K562 (cell line): ENCODE measurements around the gene CHCHD1. TPM values are rescaled to one million over a fixed set of nuclear protein-coding genes. Genes with fewer than 3 reads are reported as not detected.

Source experiments
- ARNT ChIP-seq, 2 experiments: fragments of 450-650 bp; IDR thresholded peaks; 2 replicates each; pipeline ENCODE4 v1.6.1; 2016; ENCODE audit warnings: mild to moderate bottlenecking in 1 of 2
- BACH1 ChIP-seq: fragments of 200-800 bp; sonication (Bioruptor generic); IDR thresholded peaks from 2 replicates; pipeline ENCODE4 v1.6.1; 2016; ENCODE audit warnings: missing genetic modification characterization, missing compliant biosample characterization
- BRCA1 ChIP-seq, 2 experiments: fragments of 450-650 bp in 1 of 2; sonication (generic) in 1 of 2; formaldehyde crosslinking in 1 of 2; IDR thresholded peaks; 2 replicates each; pipeline versions ENCODE4 v1.5.0 to v1.6.1; 2017 to 2020; ENCODE audit warnings: mild to moderate bottlenecking in 1 of 2, missing genetic modification reagents in 1 of 2
- CBX3 ChIP-seq, 2 experiments: IDR thresholded peaks; 1 replicate in 1 of 2; 2 replicates in 1 of 2; pipeline ENCODE4 v1.6.1; 2012; ENCODE audit warnings: inconsistent platforms in 2 of 2, low read length in 2 of 2, borderline replicate concordance in 1 of 2, control low read depth in 1 of 2
- CREM ChIP-seq: IDR thresholded peaks from 2 replicates; pipeline ENCODE4 v1.6.1; 2014; ENCODE audit warnings: antibody characterized with exemption, low read depth
- DIDO1 ChIP-seq: fragments of 450-650 bp; IDR thresholded peaks from 2 replicates; pipeline ENCODE4 v1.6.1; 2016; ENCODE audit warnings: low read depth, missing biosample characterization, missing genetic modification characterization
- DPF2 ChIP-seq: fragments of 450-650 bp; IDR thresholded peaks from 2 replicates; pipeline ENCODE4 v1.6.1; 2016
- ELF4 ChIP-seq: fragments of 450-650 bp; formaldehyde crosslinking; IDR thresholded peaks from 2 replicates; pipeline ENCODE4 v1.4.0; 2022; ENCODE audit warnings: missing genetic modification characterization
- FOXK1 ChIP-seq: sonication (generic); formaldehyde crosslinking; IDR thresholded peaks from 2 replicates; pipeline ENCODE4 v1.8.0; 2022; ENCODE audit warnings: missing genetic modification reagents, mild to moderate bottlenecking, borderline replicate concordance
- HMG20A ChIP-seq: fragments of 450-650 bp; formaldehyde crosslinking; conservative IDR thresholded peaks from 2 replicates; pipeline ENCODE4 v1.4.0; 2020; ENCODE audit warnings: mild to moderate bottlenecking, mixed read lengths
- HNRNPH1 ChIP-seq: fragments of 200-400 bp; formaldehyde crosslinking; optimal IDR thresholded peaks from 2 replicates; pipeline ENCODE3; 2017; ENCODE audit warnings: low read depth, mild to moderate bottlenecking, low read length, moderate library complexity
- MEIS2 ChIP-seq: fragments of 450-650 bp; IDR thresholded peaks from 2 replicates; pipeline ENCODE4 v1.6.1; 2014; ENCODE audit warnings: mild to moderate bottlenecking; ENCODE audit not compliant: partially characterized antibody
- MXI1 ChIP-seq: IDR thresholded peaks from 2 replicates; pipeline ENCODE4 v1.6.1; 2011; ENCODE audit warnings: low read depth, mild to moderate bottlenecking, improper control_type of control experiment, low read length
- OTX1 ChIP-seq: fragments of 450-650 bp; formaldehyde crosslinking; IDR thresholded peaks from 2 replicates; pipeline ENCODE4 v1.4.0; 2022; ENCODE audit warnings: mild to moderate bottlenecking
- PHF20 ChIP-seq: fragments of 450-650 bp; IDR thresholded peaks from 2 replicates; pipeline ENCODE4 v1.6.1; 2018; ENCODE audit not compliant: partially characterized antibody
- PHF8 ChIP-seq: fragments of 200-600 bp; sonication (generic); IDR thresholded peaks from 2 replicates; pipeline ENCODE4 v1.6.1; 2012; ENCODE audit warnings: mixed run types, mild to moderate bottlenecking, inconsistent platforms, low read length, moderate library complexity, borderline replicate concordance
- POLR2G ChIP-seq: fragments of 200-400 bp; formaldehyde crosslinking; IDR thresholded peaks from 2 replicates; pipeline ENCODE4 v1.6.1; 2017; ENCODE audit warnings: low read depth, mild to moderate bottlenecking, antibody characterized with exemption, low read length, moderate library complexity
- SMARCC2 ChIP-seq: fragments of 450-650 bp; IDR thresholded peaks from 2 replicates; pipeline ENCODE4 v1.6.1; 2017; ENCODE audit warnings: antibody characterized with exemption, moderate library complexity, mild to moderate bottlenecking, low read depth
- SRSF3 ChIP-seq: fragments of 200-400 bp; formaldehyde crosslinking; IDR thresholded peaks from 2 replicates; pipeline ENCODE4 v1.6.1; 2016; ENCODE audit warnings: mild to moderate bottlenecking, low read length, moderate library complexity; ENCODE audit not compliant: insufficient read depth
- TEAD1 ChIP-seq, 2 experiments: fragments of 450-650 bp in 1 of 2; sonication (generic) in 1 of 2; formaldehyde crosslinking; IDR thresholded peaks; 2 replicates each; pipeline versions ENCODE4 v1.4.0 to v1.8.0; 2020 to 2022; ENCODE audit warnings: mild to moderate bottlenecking in 2 of 2, missing genetic modification reagents in 1 of 2
- TEAD4 ChIP-seq, 2 experiments: sonication (generic) in 1 of 2; formaldehyde crosslinking in 1 of 2; IDR thresholded peaks; 2 replicates each; pipeline versions ENCODE4 v1.6.1 to v1.8.0; 2012 to 2022; ENCODE audit warnings: borderline replicate concordance in 1 of 2, inconsistent platforms in 1 of 2, low read length in 1 of 2, mild to moderate bottlenecking in 1 of 2, missing genetic modification reagents in 1 of 2
- ZNF134 ChIP-seq: fragments of 250-450 bp; sonication (Bioruptor Pico); conservative IDR thresholded peaks from 2 replicates; pipeline ENCODE4 v1.4.0; 2020
- ZNF212 ChIP-seq: fragments of 450-650 bp; formaldehyde crosslinking; IDR thresholded peaks from 2 replicates; pipeline ENCODE4 v1.4.0; 2020; ENCODE audit warnings: mild to moderate bottlenecking
- ZNF232 ChIP-seq: sonication (generic); formaldehyde crosslinking; IDR thresholded peaks from 2 replicates; pipeline ENCODE4 v1.8.0; 2022; ENCODE audit warnings: mild to moderate bottlenecking, missing genetic modification reagents
- ZNF384 ChIP-seq: IDR thresholded peaks from 2 replicates; pipeline ENCODE4 v1.6.1; 2012; ENCODE audit warnings: low read depth, low read length, improper control_type of control experiment
- ZNF695 ChIP-seq: fragments of 450-650 bp; formaldehyde crosslinking; IDR thresholded peaks from 2 replicates; pipeline ENCODE4 v1.4.0; 2020; ENCODE audit warnings: mild to moderate bottlenecking, moderate library complexity
- ZNF740 ChIP-seq, 3 experiments: fragments of 200-800 bp in 1 of 3; sonication (Bioruptor generic) in 1 of 3; sonication (generic) in 1 of 3; formaldehyde crosslinking in 1 of 3; IDR thresholded peaks; 2 replicates each; pipeline versions ENCODE4 v1.6.1 to v1.8.0; 2016 to 2022; ENCODE audit warnings: mild to moderate bottlenecking in 2 of 3, missing compliant biosample characterization in 2 of 3, missing genetic modification characterization in 2 of 3, missing genetic modification reagents in 1 of 3
- ZNF780A ChIP-seq: fragments of 250-450 bp; sonication (Bioruptor Pico); IDR thresholded peaks from 2 replicates; pipeline ENCODE4 v1.5.0; 2021; ENCODE audit warnings: mild to moderate bottlenecking
- polyA plus RNA-seq, 8 experiments: library from polyadenylated mRNA; depleted of rRNA in 4 of 8; stranded (reverse) in 5 of 8; unstranded in 3 of 8; fragments of >200 nt; fragmentation: Nextera tagmentation in 2 of 8; fragmentation: Illumina TruSeq in 1 of 8; extraction: Ambion mirVana in 2 of 8; extraction: Trizol in 1 of 8; gene quantifications; 2 replicates each; pipeline versions ENCODE4 v1.2.1 to v1.2.3, GENCODE V29; 2011 to 2014; ENCODE audit warnings: inconsistent platforms in 1 of 8, missing spikeins in 1 of 8
- total RNA-seq, 7 experiments: library from RNA; depleted of rRNA in 6 of 7; stranded (reverse); fragments of >200 nt in 6 of 7; fragmentation: Illumina TruSeq in 2 of 7; extraction: Trizol in 2 of 7; gene quantifications; 2 replicates each; pipeline versions ENCODE4 v1.2.1 to v1.2.3, GENCODE V29; 2011 to 2021; ENCODE audit warnings: low replicate concordance in 1 of 7

The CHCHD1 gene
- total and polyA plus RNA-seq, 9 of the 15 experiments (the other 6 are each of a cell fraction or from before 2014, with no cell fraction given) = 52.9 to 126 (median 83.4) TPM

- peak; percentile 96 for TF ChIP-seq POLR2G
- no peak for TF ChIP-seq ZNF740 (CRISPR knock-in tag; IDR thresholded peaks at IDR 0.05)
- no peak for TF ChIP-seq ZNF740 (tag; IDR thresholded peaks at IDR 0.05)
- peak; percentile 31; the same call in 1 of the 2 replicates for TF ChIP-seq ZNF134 (CRISPR knock-in tag)
- peak; percentile 71; the same call in 1 of the 2 replicates for TF ChIP-seq ZNF232 (CRISPR knock-in tag)
- TF ChIP-seq ZNF384 = peak; percentile 52
- TF ChIP-seq OTX1 (CRISPR knock-in tag) = peak; percentile 77; the same call in 1 of the 2 replicates
- no peak for TF ChIP-seq ZNF695 (CRISPR knock-in tag)
- no peak for TF ChIP-seq ZNF212 (CRISPR knock-in tag)
- TF ChIP-seq DIDO1 (tag) = peak; percentile 38
- TF ChIP-seq FOXK1 (CRISPR knock-in tag) = 0 out of 2 replicates have a peak, but pooled peaks have one; percentile 72
- TF ChIP-seq ARNT (IDR thresholded peaks at IDR 0.05) = peak; percentile 55 to 93; a peak in 3 of 4 replicates
- peak; percentile 66 for TF ChIP-seq MXI1
- TF ChIP-seq PHF20 = peak; percentile 96
- peak in 1 of 2 experiments; percentile 91; a peak in 3 of 4 replicates for TF ChIP-seq TEAD1 (CRISPR knock-in tag; IDR thresholded peaks at IDR 0.05)
- peak; percentile 74 for TF ChIP-seq DPF2
- TF ChIP-seq HNRNPH1 = no peak
- peak; percentile 45; the same call in 1 of the 2 replicates for TF ChIP-seq BACH1 (tag)
- no peak for TF ChIP-seq ZNF780A (CRISPR knock-in tag)
- no peak for TF ChIP-seq BRCA1 (IDR thresholded peaks at IDR 0.05)
- no peak for TF ChIP-seq BRCA1 (CRISPR knock-in tag; IDR thresholded peaks at IDR 0.05)
- TF ChIP-seq TEAD4 (IDR thresholded peaks at IDR 0.05; ENCODE audit: low read length) = peak; percentile 56
- TF ChIP-seq TEAD4 (CRISPR knock-in tag; IDR thresholded peaks at IDR 0.05; ENCODE audit: borderline replicate concordance) = no peak
- TF ChIP-seq HMG20A (CRISPR knock-in tag) = no peak; the same call in 1 of the 2 replicates
- TF ChIP-seq SMARCC2 = 0 out of 2 replicates have a peak, but pooled peaks have one; percentile 41
- TF ChIP-seq MEIS2 = peak; percentile 79
- TF ChIP-seq CREM = peak; percentile 89
- 0 out of 2 replicates have a peak, but pooled peaks have one; percentile 29 for TF ChIP-seq SRSF3
- TF ChIP-seq CBX3 (IDR thresholded peaks at IDR 0.05; ENCODE audit: borderline replicate concordance in 1 of 2, low read length in 2 of 2) = peak in 1 of 2 experiments; percentile 63; a peak in 2 of 3 replicates
- TF ChIP-seq ELF4 (CRISPR knock-in tag) = peak; percentile 85
- TF ChIP-seq PHF8 = peak; percentile 94
These were observed 37.8 kb upstream of the CHCHD1 start, which contains the start of gene SEC24C (continued) for GRCh38 chr10:73743905-73744663.
